Astrocyte (in vitro differentiated cells and primary cell): Measurements from ENCODE around the gene NRG2. TPM values are rescaled to one million over a fixed set of nuclear protein-coding genes. Genes with fewer than 3 reads are reported as not detected.

ENCODE experiments used
- DNase-seq: peaks from one replicate; pipeline ENCODE4 v3.0.0-alpha.2; 2010; ENCODE audit warnings: low read depth
- FAIRE-seq: peaks from 2 replicates; lab custom pipeline; 2011; peaks lifted over from hg19 to GRCh38; lab: Jason Lieb, UNC
- H2AFZ ChIP-seq: 2 replicates; pipeline ENCODE4 v1.6.0; 2012; ENCODE audit warnings: low read depth, low read length, inconsistent platforms
- H3K27ac ChIP-seq: 2 replicates; pipeline ENCODE4 v1.5.1; 2011; ENCODE audit warnings: low read depth, low read length, inconsistent platforms
- H3K27me3 ChIP-seq: 2 replicates; pipeline ENCODE4 v1.6.0; 2011; ENCODE audit warnings: low read length, inconsistent platforms; ENCODE audit not compliant: insufficient read depth
- H3K36me3 ChIP-seq: 2 replicates; pipeline ENCODE4 v1.5.1; 2011; ENCODE audit warnings: low read length, inconsistent platforms; ENCODE audit not compliant: insufficient read depth
- H3K4me1 ChIP-seq: 2 replicates; pipeline ENCODE4 v1.5.1; 2011; ENCODE audit warnings: low read length, inconsistent platforms; ENCODE audit not compliant: insufficient read depth
- H3K4me2 ChIP-seq: 2 replicates; pipeline ENCODE4 v1.6.0; 2012; ENCODE audit warnings: low read length, inconsistent platforms
- H3K4me3 ChIP-seq: 2 replicates; pipeline ENCODE4 v1.5.1; 2011; ENCODE audit warnings: low read depth, mild to moderate bottlenecking, low read length, inconsistent platforms; ENCODE audit not compliant: insufficient read depth
- H3K79me2 ChIP-seq: 2 replicates; pipeline ENCODE4 v1.6.0; 2012; ENCODE audit warnings: mild to moderate bottlenecking, low read length, inconsistent platforms; ENCODE audit not compliant: insufficient read depth
- H3K9ac ChIP-seq: 2 replicates; pipeline ENCODE4 v1.6.0; 2012; ENCODE audit warnings: mild to moderate bottlenecking, low read length, inconsistent platforms
- H3K9me3 ChIP-seq: 2 replicates; pipeline ENCODE4 v1.5.1; 2012; ENCODE audit warnings: low read depth, mild to moderate bottlenecking, low read length, inconsistent platforms; ENCODE audit not compliant: insufficient read depth
- H4K20me1 ChIP-seq: 2 replicates; pipeline ENCODE4 v1.6.0; 2012; ENCODE audit warnings: low read length, inconsistent platforms; ENCODE audit not compliant: insufficient read depth
- H3K27ac Mint-ChIP-seq: one replicate; pipeline ENCODE4 v1.8.0; 2021; ENCODE audit warnings: mild to moderate bottlenecking, mixed read lengths; ENCODE audit not compliant: unreplicated experiment
- H3K27me3 Mint-ChIP-seq: one replicate; pipeline ENCODE4 v1.8.0; 2021; ENCODE audit warnings: low read depth, mixed read lengths; ENCODE audit not compliant: unreplicated experiment
- H3K36me3 Mint-ChIP-seq: one replicate; pipeline ENCODE4 v1.8.0; 2021; ENCODE audit warnings: low read depth, mixed read lengths; ENCODE audit not compliant: unreplicated experiment
- H3K4me1 Mint-ChIP-seq: one replicate; pipeline ENCODE4 v1.8.0; 2021; ENCODE audit warnings: low read depth, mixed read lengths; ENCODE audit not compliant: unreplicated experiment
- H3K4me3 Mint-ChIP-seq: one replicate; pipeline ENCODE4 v1.8.0; 2021; ENCODE audit warnings: mild to moderate bottlenecking, moderate library complexity, mixed read lengths; ENCODE audit not compliant: unreplicated experiment
- H3K9me3 Mint-ChIP-seq: one replicate; pipeline ENCODE4 v1.8.0; 2021; ENCODE audit warnings: mild to moderate bottlenecking, mixed read lengths; ENCODE audit not compliant: unreplicated experiment
- CTCF ChIP-seq: IDR thresholded peaks from 2 replicates; pipeline ENCODE4 v1.5.1; 2011; ENCODE audit warnings: low read depth, mild to moderate bottlenecking, inconsistent platforms, low read length, moderate library complexity; ENCODE audit not compliant: insufficient read depth
- EZH2 ChIP-seq: IDR thresholded peaks from 2 replicates; pipeline ENCODE4 v1.6.1; 2012; ENCODE audit warnings: mild to moderate bottlenecking, low read length, inconsistent platforms; ENCODE audit not compliant: insufficient read depth
- total RNA-seq: library from RNA; stranded (reverse); gene quantifications from 2 replicates; pipeline ENCODE4 v1.2.1, GENCODE V29; 2021

Gene NRG2
- total RNA-seq, 1 donor from 2014 or later, result 0.54 TPM

GRCh38 chr5:140017397-140018095, 25.6 kb downstream of the NRG2 start:
- H3K9me3 Mint-ChIP-seq, result no peaks in the 10 kb centered on the region
- Histone ChIP-seq H3K4me1 (no peaks in the 10 kb centered on the region), H3K9me3 (no peaks in the 10 kb centered on the region), H3K4me2 (no peak overlapping the region), H3K4me3 (no peak overlapping the region), H3K9ac (no peak overlapping the region), H3K27me3 (peaks cover 34% of the 10 kb centered on the region), H3K79me2 (no peaks in the 10 kb centered on the region), H2AFZ (no peak overlapping the region), H4K20me1 (no peaks in the 10 kb centered on the region), H3K27ac (no peak overlapping the region), H3K36me3 (no peaks in the 10 kb centered on the region)
- FAIRE-seq, result no peak
- no peak for DNase-seq
- no peaks in the 10 kb centered on the region for H3K4me1 Mint-ChIP-seq
- no peak overlapping the region for H3K27ac Mint-ChIP-seq
- peaks cover 16% of the 10 kb centered on the region for H3K27me3 Mint-ChIP-seq
- H3K36me3 Mint-ChIP-seq, result no peaks in the 10 kb centered on the region
- TF ChIP-seq CTCF (no peak), EZH2 (no peak)
- H3K4me3 Mint-ChIP-seq, result no peak overlapping the region

DNA sequence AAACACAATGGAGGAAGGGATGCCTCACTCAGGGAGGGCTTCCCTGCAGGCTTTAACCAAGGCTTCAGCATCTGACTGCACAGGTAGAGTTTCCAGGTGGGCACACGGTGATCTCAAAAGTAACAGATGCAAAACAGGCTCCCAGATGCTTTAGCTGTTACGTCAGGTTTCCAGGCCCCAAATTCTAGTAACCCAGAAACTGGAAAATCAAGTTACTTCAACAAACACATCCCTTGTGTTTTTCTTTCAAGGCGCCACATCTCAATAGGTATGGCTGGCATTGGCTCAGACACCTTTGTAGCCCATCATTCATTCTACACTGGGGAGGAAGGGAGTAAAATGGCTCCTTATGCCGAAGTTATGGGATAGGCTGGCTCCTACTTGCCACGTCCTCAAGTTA, 27.4 kb downstream of the NRG2 start:
- no peaks in the 10 kb centered on the region for H3K9me3 Mint-ChIP-seq
- H3K4me3 ChIP-seq, result no peak overlapping the region
- no peak for TF ChIP-seq EZH2
- TF ChIP-seq CTCF, result no peak
- no peaks in the 10 kb centered on the region for H3K9me3 ChIP-seq
- peaks cover 29% of the 10 kb centered on the region for H3K27me3 ChIP-seq
- H3K9ac ChIP-seq, result no peak overlapping the region
- H3K4me3 Mint-ChIP-seq, result no peak overlapping the region
- FAIRE-seq (no peak), DNase-seq (no peak)
- no peak overlapping the region for H2AFZ ChIP-seq
- H3K27me3 Mint-ChIP-seq, result peaks cover 12% of the 10 kb centered on the region
- H3K36me3 Mint-ChIP-seq, result no peaks in the 10 kb centered on the region
- H3K36me3 ChIP-seq, result no peaks in the 10 kb centered on the region
- no peaks in the 10 kb centered on the region for H3K4me1 ChIP-seq
- H3K27ac Mint-ChIP-seq, result no peak overlapping the region
- no peaks in the 10 kb centered on the region for H3K4me1 Mint-ChIP-seq
- no peaks in the 10 kb centered on the region for H3K79me2 ChIP-seq
- H3K27ac ChIP-seq, result no peak overlapping the region
- no peaks in the 10 kb centered on the region for H4K20me1 ChIP-seq
- H3K4me2 ChIP-seq, result no peak overlapping the region

DNA sequence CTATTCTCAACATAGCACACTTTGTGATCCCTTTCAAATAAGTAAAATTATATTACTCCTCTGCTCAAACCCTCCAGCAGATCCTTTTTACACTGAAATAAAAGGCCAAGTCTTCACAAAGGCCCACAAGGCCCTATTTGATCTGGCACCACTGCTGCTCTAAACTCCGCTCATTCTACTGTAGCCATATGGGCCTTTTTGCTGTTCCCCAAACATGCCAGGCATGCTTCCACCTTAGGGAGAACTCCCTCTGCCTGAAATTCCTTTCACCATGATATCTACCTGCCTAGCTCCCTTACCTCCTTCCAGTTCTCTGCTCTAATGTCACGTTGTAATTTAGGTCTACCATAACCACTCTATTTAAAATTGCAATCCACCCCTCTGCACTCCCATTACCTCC, 28.3 kb downstream of the NRG2 start:
- H3K36me3 Mint-ChIP-seq, result no peaks in the 10 kb centered on the region
- Histone ChIP-seq H3K36me3 (no peaks in the 10 kb centered on the region), H3K9me3 (no peaks in the 10 kb centered on the region), H4K20me1 (no peaks in the 10 kb centered on the region), H2AFZ (no peak overlapping the region), H3K4me3 (no peak overlapping the region), H3K4me2 (no peak overlapping the region), H3K27me3 (peaks cover 22% of the 10 kb centered on the region), H3K79me2 (no peaks in the 10 kb centered on the region), H3K9ac (no peak overlapping the region), H3K4me1 (no peaks in the 10 kb centered on the region), H3K27ac (no peak overlapping the region)
- no peak for FAIRE-seq
- H3K4me3 Mint-ChIP-seq, result no peak overlapping the region
- no peak overlapping the region for H3K27ac Mint-ChIP-seq
- no peak for DNase-seq
- H3K27me3 Mint-ChIP-seq, result peaks cover 3% of the 10 kb centered on the region
- no peaks in the 10 kb centered on the region for H3K4me1 Mint-ChIP-seq
- no peaks in the 10 kb centered on the region for H3K9me3 Mint-ChIP-seq
- TF ChIP-seq CTCF (no peak), EZH2 (no peak)
